ENCODE results near the gene ANKRD22.
A peak's percentile ranks its signal among the peaks of the same experiment; 100 is the strongest.

Gene ANKRD22

GRCh38 chr10:88805924-88806323 is 45.7 kb downstream of the ANKRD22 start:
- peak; percentile 26 for FAIRE-seq
- no peak for TF ChIP-seq TAF1 (IDR thresholded peaks at IDR 0.05; ENCODE audit: low read depth, low read length)
- TF ChIP-seq POLR2AphosphoS5 (IDR thresholded peaks at IDR 0.05; ENCODE audit: low read depth, low read length): no peak
- TF ChIP-seq POU2F2 (IDR thresholded peaks at IDR 0.05; ENCODE audit: low read depth, low read length): no peak
- no peak for TF ChIP-seq SPI1 (IDR thresholded peaks at IDR 0.05; ENCODE audit: low read depth, low read length)
- no peak for TF ChIP-seq POLR2A (IDR thresholded peaks at IDR 0.05; ENCODE audit: low read depth, low read length)
- no peak for TF ChIP-seq PAX5 (IDR thresholded peaks at IDR 0.05; ENCODE audit: insufficient read depth, low read length, severe bottlenecking)
- no peak for DNase-seq (ENCODE audit: insufficient read length, low spot score)

- DNase-seq (ENCODE audit: insufficient read length, low spot score): no peak
- no peak for FAIRE-seq
- no peak for TF ChIP-seq SPI1 (IDR thresholded peaks at IDR 0.05; ENCODE audit: low read depth, low read length)
- no peak for TF ChIP-seq POU2F2 (IDR thresholded peaks at IDR 0.05; ENCODE audit: low read depth, low read length)
- TF ChIP-seq POLR2A (IDR thresholded peaks at IDR 0.05; ENCODE audit: low read depth, low read length): no peak
- no peak for TF ChIP-seq PAX5 (IDR thresholded peaks at IDR 0.05; ENCODE audit: insufficient read depth, low read length, severe bottlenecking)
Measured at GRCh38 chr10:88805361-88805760, 46.3 kb downstream of the ANKRD22 start.

- no peak for DNase-seq (ENCODE audit: insufficient read length, low spot score)
- TF ChIP-seq POLR2A (IDR thresholded peaks at IDR 0.05; ENCODE audit: low read depth, low read length) (no peak), SPI1 (IDR thresholded peaks at IDR 0.05; ENCODE audit: low read depth, low read length) (no peak), POU2F2 (IDR thresholded peaks at IDR 0.05; ENCODE audit: low read depth, low read length) (no peak)
- no peak for FAIRE-seq
Measured at GRCh38 chr10:88804083-88804812, 47.4 kb downstream of the ANKRD22 start.

GRCh38 chr10:88803641-88804040 is 48.0 kb downstream of the ANKRD22 start:
- no peak for TF ChIP-seq TAF1 (IDR thresholded peaks at IDR 0.05; ENCODE audit: low read depth, low read length)
- TF ChIP-seq POU2F2 (IDR thresholded peaks at IDR 0.05; ENCODE audit: low read depth, low read length): no peak
- TF ChIP-seq POLR2AphosphoS5 (IDR thresholded peaks at IDR 0.05; ENCODE audit: low read depth, low read length): no peak
- no peak for TF ChIP-seq POLR2A (IDR thresholded peaks at IDR 0.05; ENCODE audit: low read depth, low read length)
- no peak for TF ChIP-seq SPI1 (IDR thresholded peaks at IDR 0.05; ENCODE audit: low read depth, low read length)
- no peak for TF ChIP-seq PAX5 (IDR thresholded peaks at IDR 0.05; ENCODE audit: insufficient read depth, low read length, severe bottlenecking)
- FAIRE-seq (no peak), DNase-seq (ENCODE audit: insufficient read length, low spot score) (no peak)

GRCh38 chr10:88802523-88803285 is 48.9 kb downstream of the ANKRD22 start, which contains the start of gene LIPM:
Gene LIPM (plus strand): TSS chr10:88802730. CDS start chr10:88802897, 167 bp downstream.
- no peak for TF ChIP-seq PAX5 (IDR thresholded peaks at IDR 0.05; ENCODE audit: insufficient read depth, low read length, severe bottlenecking)
- TF ChIP-seq POLR2A (IDR thresholded peaks at IDR 0.05; ENCODE audit: low read depth, low read length): no peak
- no peak for TF ChIP-seq POLR2AphosphoS5 (IDR thresholded peaks at IDR 0.05; ENCODE audit: low read depth, low read length)
- TF ChIP-seq POU2F2 (IDR thresholded peaks at IDR 0.05; ENCODE audit: low read depth, low read length): no peak
- TF ChIP-seq SPI1 (IDR thresholded peaks at IDR 0.05; ENCODE audit: low read depth, low read length): no peak
- FAIRE-seq: peak; percentile 31
- no peak for DNase-seq (ENCODE audit: insufficient read length, low spot score)

- FAIRE-seq (peak; percentile 63), DNase-seq (ENCODE audit: insufficient read length, low spot score) (no peak)
- TF ChIP-seq POLR2A (IDR thresholded peaks at IDR 0.05; ENCODE audit: low read depth, low read length): no peak
- no peak for TF ChIP-seq PAX5 (IDR thresholded peaks at IDR 0.05; ENCODE audit: insufficient read depth, low read length, severe bottlenecking)
- no peak for TF ChIP-seq POU2F2 (IDR thresholded peaks at IDR 0.05; ENCODE audit: low read depth, low read length)
- no peak for TF ChIP-seq SPI1 (IDR thresholded peaks at IDR 0.05; ENCODE audit: low read depth, low read length)
- no peak for TF ChIP-seq TAF1 (IDR thresholded peaks at IDR 0.05; ENCODE audit: low read depth, low read length)
- no peak for TF ChIP-seq POLR2AphosphoS5 (IDR thresholded peaks at IDR 0.05; ENCODE audit: low read depth, low read length)
Measured at GRCh38 chr10:88800152-88801125, 51.2 kb downstream of the ANKRD22 start.

GRCh38 chr10:88794731-88795130 is 56.9 kb downstream of the ANKRD22 start:
- no peak for FAIRE-seq
- no peak for TF ChIP-seq TAF1 (IDR thresholded peaks at IDR 0.05; ENCODE audit: low read depth, low read length)
- TF ChIP-seq SPI1 (IDR thresholded peaks at IDR 0.05; ENCODE audit: low read depth, low read length): no peak
- no peak for TF ChIP-seq POLR2A (IDR thresholded peaks at IDR 0.05; ENCODE audit: low read depth, low read length)
- no peak for TF ChIP-seq PAX5 (IDR thresholded peaks at IDR 0.05; ENCODE audit: insufficient read depth, low read length, severe bottlenecking)

GRCh38 chr10:88793712-88794299 is 57.8 kb downstream of the ANKRD22 start:
- TF ChIP-seq TAF1 (IDR thresholded peaks at IDR 0.05; ENCODE audit: low read depth, low read length) (no peak), PAX5 (IDR thresholded peaks at IDR 0.05; ENCODE audit: insufficient read depth, low read length, severe bottlenecking) (no peak), SPI1 (IDR thresholded peaks at IDR 0.05; ENCODE audit: low read depth, low read length) (no peak), POLR2A (IDR thresholded peaks at IDR 0.05; ENCODE audit: low read depth, low read length) (no peak)
- FAIRE-seq: peak; percentile 16
- DNase-seq (ENCODE audit: insufficient read length, low spot score): no peak

More at GRCh38 chr10:88794731-88795130, 56.9 kb downstream of the ANKRD22 start:
- no peak for DNase-seq (ENCODE audit: insufficient read length, low spot score)

GRCh38 chr10:88792661-88793060 is 59.0 kb downstream of the ANKRD22 start:
- TF ChIP-seq SPI1 (IDR thresholded peaks at IDR 0.05; ENCODE audit: low read depth, low read length) (no peak), PAX5 (IDR thresholded peaks at IDR 0.05; ENCODE audit: insufficient read depth, low read length, severe bottlenecking) (no peak)
- DNase-seq (ENCODE audit: insufficient read length, low spot score): no peak
- peak; percentile 80 for FAIRE-seq
